Measurements from ENCODE around the gene TP63. TPM values are rescaled to one million over a fixed set of nuclear protein-coding genes. Genes with fewer than 3 reads are reported as not detected.

TP63 gene
- polyA plus RNA-seq, 1 donor from 2014 or later, result 0.12 TPM

DNA sequence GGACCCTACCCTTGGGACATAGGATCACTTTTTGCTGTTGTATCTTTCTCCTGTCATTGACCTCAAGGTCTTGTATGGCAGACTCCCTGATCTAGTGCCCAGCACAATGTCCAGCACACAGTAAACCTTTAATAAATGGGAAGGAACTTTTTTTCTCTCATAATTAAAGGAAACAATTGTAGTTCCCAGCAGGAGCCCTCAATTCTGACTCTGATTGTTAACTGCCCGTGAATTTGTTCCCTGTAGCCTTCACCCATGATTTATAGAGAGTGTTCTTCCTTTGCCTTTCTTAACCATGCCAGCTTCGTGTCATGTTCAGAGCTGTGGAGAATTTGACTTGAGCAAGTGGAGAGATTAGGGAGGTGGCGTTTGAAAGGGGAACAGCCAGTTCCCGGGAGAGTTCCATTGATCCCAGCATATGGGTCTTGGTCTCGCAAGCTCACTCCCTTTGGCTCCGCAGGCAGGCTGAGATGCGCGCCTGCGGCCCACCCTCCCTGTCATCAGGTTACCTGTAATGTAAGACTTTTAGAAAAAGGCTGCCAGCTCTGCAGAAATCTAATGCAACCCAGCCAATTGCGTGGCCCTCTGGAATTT is 182.6 kb downstream of the TP63 start:
- no peak overlapping the region for H3K9ac ChIP-seq (ENCODE audit: low read length)
- no peaks in the 10 kb centered on the region for H3K79me2 ChIP-seq (replicated peaks; ENCODE audit: insufficient read depth, low read length)
- no peak overlapping the region for H3K4me3 ChIP-seq (ENCODE audit: low read length)
- no peak overlapping the region for H3K27ac ChIP-seq (ENCODE audit: low read length)
- H3K9me2 ChIP-seq (ENCODE audit: insufficient read depth, low read length), result no peaks in the 10 kb centered on the region
- H3F3A ChIP-seq (ENCODE audit: insufficient read depth, low read length, poor library complexity, severe bottlenecking), result no peaks in the 10 kb centered on the region
- no peak overlapping the region for H3K4me2 ChIP-seq (ENCODE audit: low read length)
- no peak overlapping the region for H2AFZ ChIP-seq (ENCODE audit: low read depth, low read length)
- no peaks in the 10 kb centered on the region for H4K20me1 ChIP-seq (ENCODE audit: insufficient read depth)
- no peaks in the 10 kb centered on the region for H3K36me3 ChIP-seq (ENCODE audit: insufficient read depth, low read length)
- H3K9me3 ChIP-seq (ENCODE audit: low read length), result no peaks in the 10 kb centered on the region
- TF ChIP-seq RAD21 (conservative IDR thresholded peaks at IDR 0.05) (no peak), REST (IDR thresholded peaks at IDR 0.05; ENCODE audit: borderline replicate concordance) (no peak), MXI1 (conservative IDR thresholded peaks at IDR 0.05; ENCODE audit: poor library complexity, severe bottlenecking) (no peak), TAF1 (IDR thresholded peaks at IDR 0.05; ENCODE audit: low read depth) (no peak), SMC3 (conservative IDR thresholded peaks at IDR 0.05; ENCODE audit: poor library complexity) (no peak), EP300 (conservative IDR thresholded peaks at IDR 0.05; ENCODE audit: poor library complexity, severe bottlenecking) (no peak), EZH2 (IDR thresholded peaks at IDR 0.05; ENCODE audit: borderline replicate concordance, insufficient read depth, low read length, poor library complexity, severe bottlenecking) (no peak), POLR2AphosphoS5 (IDR thresholded peaks at IDR 0.05) (no peak)
- TF ChIP-seq, protein P1, sequence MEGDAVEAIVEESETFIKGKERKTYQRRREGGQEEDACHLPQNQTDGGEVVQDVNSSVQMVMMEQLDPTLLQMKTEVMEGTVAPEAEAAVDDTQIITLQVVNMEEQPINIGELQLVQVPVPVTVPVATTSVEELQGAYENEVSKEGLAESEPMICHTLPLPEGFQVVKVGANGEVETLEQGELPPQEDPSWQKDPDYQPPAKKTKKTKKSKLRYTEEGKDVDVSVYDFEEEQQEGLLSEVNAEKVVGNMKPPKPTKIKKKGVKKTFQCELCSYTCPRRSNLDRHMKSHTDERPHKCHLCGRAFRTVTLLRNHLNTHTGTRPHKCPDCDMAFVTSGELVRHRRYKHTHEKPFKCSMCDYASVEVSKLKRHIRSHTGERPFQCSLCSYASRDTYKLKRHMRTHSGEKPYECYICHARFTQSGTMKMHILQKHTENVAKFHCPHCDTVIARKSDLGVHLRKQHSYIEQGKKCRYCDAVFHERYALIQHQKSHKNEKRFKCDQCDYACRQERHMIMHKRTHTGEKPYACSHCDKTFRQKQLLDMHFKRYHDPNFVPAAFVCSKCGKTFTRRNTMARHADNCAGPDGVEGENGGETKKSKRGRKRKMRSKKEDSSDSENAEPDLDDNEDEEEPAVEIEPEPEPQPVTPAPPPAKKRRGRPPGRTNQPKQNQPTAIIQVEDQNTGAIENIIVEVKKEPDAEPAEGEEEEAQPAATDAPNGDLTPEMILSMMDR (IDR thresholded peaks at IDR 0.05; ENCODE audit: poor library complexity, severe bottlenecking), result no peak
- H3K27me3 ChIP-seq (ENCODE audit: insufficient read depth, low read depth, low read length), result peaks cover 58% of the 10 kb centered on the region

DNA sequence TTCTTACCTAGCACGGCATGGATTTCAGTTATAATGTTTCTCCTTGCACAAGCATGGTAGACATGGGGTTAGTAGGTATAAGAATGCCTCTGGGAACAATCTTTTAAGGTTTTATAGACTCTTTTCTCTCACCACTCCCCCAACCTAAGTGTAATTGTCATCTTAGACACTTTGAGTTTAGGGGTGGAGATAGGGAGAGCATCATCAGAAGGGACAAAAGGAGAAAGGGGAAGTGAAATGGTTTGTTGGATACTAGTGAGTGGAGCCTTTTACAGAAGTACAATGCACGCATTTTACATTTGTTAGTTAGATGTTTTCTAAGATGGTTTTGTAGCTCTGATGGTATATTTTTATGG is 189.2 kb downstream of the TP63 start:
- H3F3A ChIP-seq (ENCODE audit: insufficient read depth, low read length, poor library complexity, severe bottlenecking), result no peaks in the 10 kb centered on the region
- H3K9me3 ChIP-seq (ENCODE audit: low read length), result no peaks in the 10 kb centered on the region
- no peak overlapping the region for H3K4me2 ChIP-seq (ENCODE audit: low read length)
- H4K20me1 ChIP-seq (ENCODE audit: insufficient read depth), result no peaks in the 10 kb centered on the region
- no peak for TF ChIP-seq TAF1 (IDR thresholded peaks at IDR 0.05; ENCODE audit: low read depth)
- no peak for TF ChIP-seq EP300 (conservative IDR thresholded peaks at IDR 0.05; ENCODE audit: poor library complexity, severe bottlenecking)
- TF ChIP-seq SMC3 (conservative IDR thresholded peaks at IDR 0.05; ENCODE audit: poor library complexity), result no peak
- no peak for TF ChIP-seq MXI1 (conservative IDR thresholded peaks at IDR 0.05; ENCODE audit: poor library complexity, severe bottlenecking)
- TF ChIP-seq EZH2 (IDR thresholded peaks at IDR 0.05; ENCODE audit: borderline replicate concordance, insufficient read depth, low read length, poor library complexity, severe bottlenecking), result no peak
- TF ChIP-seq, protein P1 (IDR thresholded peaks at IDR 0.05; ENCODE audit: poor library complexity, severe bottlenecking), result no peak
- TF ChIP-seq RAD21 (conservative IDR thresholded peaks at IDR 0.05), result no peak
- TF ChIP-seq REST (IDR thresholded peaks at IDR 0.05; ENCODE audit: borderline replicate concordance), result no peak
- no peak for TF ChIP-seq POLR2AphosphoS5 (IDR thresholded peaks at IDR 0.05)
- H3K4me3 ChIP-seq (ENCODE audit: low read length), result no peak overlapping the region
- no peak overlapping the region for H3K27ac ChIP-seq (ENCODE audit: low read length)
- no peaks in the 10 kb centered on the region for H3K79me2 ChIP-seq (replicated peaks; ENCODE audit: insufficient read depth, low read length)
- H3K9me2 ChIP-seq (ENCODE audit: insufficient read depth, low read length), result no peaks in the 10 kb centered on the region
- H2AFZ ChIP-seq (ENCODE audit: low read depth, low read length), result no peak overlapping the region
- H3K9ac ChIP-seq (ENCODE audit: low read length), result no peak overlapping the region
- H3K27me3 ChIP-seq (ENCODE audit: insufficient read depth, low read depth, low read length), result peaks cover 30% of the 10 kb centered on the region
- H3K36me3 ChIP-seq (ENCODE audit: insufficient read depth, low read length), result no peaks in the 10 kb centered on the region
